ENCODE measurements around the gene HOXD11. TPM values are rescaled to one million over a fixed set of nuclear protein-coding genes. Genes with fewer than 3 reads are reported as not detected.

Gene HOXD11
- total and polyA plus RNA-seq, 4 donors: 0.29 TPM; not detected in 3

GRCh38 chr2:176147210-176147799 lies 40.2 kb downstream of the HOXD11 start:
- intact Hi-C loops (cut with DNase I): loop anchor here in 1 of 2 donors (10.0 kb wide), 1 partner anchor 117 kb away; the partner anchor contains the start of gene MTX2
- DNase-seq (peak in 1 of 2 donors; percentile 55), ATAC-seq (ENCODE audit: low FRiP score) (no peak)
- no peaks in the 10 kb centered on the region for H3K36me3 ChIP-seq (ENCODE audit: control insufficient read depth in 1 of 2, insufficient read depth in 2 of 2, low read length in 1 of 2)
- WGBS, 2 donors: 75 to 87% methylated on average over 32 of the region's 32 CpGs
- H3K9me3 ChIP-seq (ENCODE audit: control insufficient read depth, low read length): no peaks in the 10 kb centered on the region
- no peaks in the 10 kb centered on the region for H3K4me1 ChIP-seq (ENCODE audit: control insufficient read depth in 1 of 2, insufficient read depth in 2 of 2, low read length in 2 of 2)
- H3K4me3 ChIP-seq (ENCODE audit: low read length in 2 of 2): no peak overlapping the region
- no peak overlapping the region for H3K27ac ChIP-seq (ENCODE audit: low read depth in 1 of 2, low read length in 2 of 2)
- no peaks in the 10 kb centered on the region for H3K27me3 ChIP-seq (ENCODE audit: control insufficient read depth in 1 of 2, insufficient read depth in 2 of 2, low read length in 1 of 2)

- no peak overlapping the region for H3K4me3 ChIP-seq (ENCODE audit: low read length in 2 of 2)
- intact Hi-C loops (cut with DNase I): loop anchor here in 1 of 2 donors (10.0 kb wide), 1 partner anchor 117 kb away; the partner anchor contains the start of gene MTX2
- WGBS, 2 donors: 62 to 81% methylated on average over 31 of the region's 31 CpGs
- ATAC-seq (ENCODE audit: low FRiP score): no peak
- H3K36me3 ChIP-seq (ENCODE audit: control insufficient read depth in 1 of 2, insufficient read depth in 2 of 2, low read length in 1 of 2): no peaks in the 10 kb centered on the region
- no peak overlapping the region for H3K27ac ChIP-seq (ENCODE audit: low read depth in 1 of 2, low read length in 2 of 2)
- H3K4me1 ChIP-seq (ENCODE audit: control insufficient read depth in 1 of 2, insufficient read depth in 2 of 2, low read length in 2 of 2): no peaks in the 10 kb centered on the region
- H3K9me3 ChIP-seq (ENCODE audit: control insufficient read depth, low read length): no peaks in the 10 kb centered on the region
- peak in 1 of 2 donors; percentile 63 for DNase-seq
- no peaks in the 10 kb centered on the region for H3K27me3 ChIP-seq (ENCODE audit: control insufficient read depth in 1 of 2, insufficient read depth in 2 of 2, low read length in 1 of 2)
These were observed 40.9 kb downstream of the HOXD11 start for GRCh38 chr2:176147800-176148496.

GRCh38 chr2:176148751-176149421 lies 41.8 kb downstream of the HOXD11 start:
- Histone ChIP-seq H3K27ac (ENCODE audit: low read depth in 1 of 2, low read length in 2 of 2) (no peak overlapping the region), H3K4me1 (ENCODE audit: control insufficient read depth in 1 of 2, insufficient read depth in 2 of 2, low read length in 2 of 2) (no peaks in the 10 kb centered on the region), H3K9me3 (ENCODE audit: control insufficient read depth, low read length) (no peaks in the 10 kb centered on the region), H3K36me3 (ENCODE audit: control insufficient read depth in 1 of 2, insufficient read depth in 2 of 2, low read length in 1 of 2) (no peaks in the 10 kb centered on the region), H3K27me3 (ENCODE audit: control insufficient read depth in 1 of 2, insufficient read depth in 2 of 2, low read length in 1 of 2) (no peaks in the 10 kb centered on the region), H3K4me3 (ENCODE audit: low read length in 2 of 2) (no peak overlapping the region)
- DNase-seq (no peak), ATAC-seq (ENCODE audit: low FRiP score) (no peak)
- intact Hi-C loops (cut with DNase I): loop anchor here in 1 of 2 donors (10.0 kb wide), 1 partner anchor 116 kb away; the partner anchor contains the start of gene MTX2
- 87 to 93% methylated on average over 11 of the region's 11 CpGs for WGBS, 2 donors

- Histone ChIP-seq H3K27ac (ENCODE audit: low read depth in 1 of 2, low read length in 2 of 2) (no peak overlapping the region), H3K4me3 (ENCODE audit: low read length in 2 of 2) (no peak overlapping the region), H3K27me3 (ENCODE audit: control insufficient read depth in 1 of 2, insufficient read depth in 2 of 2, low read length in 1 of 2) (no peaks in the 10 kb centered on the region), H3K4me1 (ENCODE audit: control insufficient read depth in 1 of 2, insufficient read depth in 2 of 2, low read length in 2 of 2) (no peaks in the 10 kb centered on the region), H3K9me3 (ENCODE audit: control insufficient read depth, low read length) (no peaks in the 10 kb centered on the region), H3K36me3 (ENCODE audit: control insufficient read depth in 1 of 2, insufficient read depth in 2 of 2, low read length in 1 of 2) (no peaks in the 10 kb centered on the region)
- intact Hi-C loops (cut with DNase I): loop anchor here in 1 of 2 donors (10.0 kb wide), 1 partner anchor 115 kb away; the partner anchor contains the start of gene MTX2
- WGBS, 2 donors: 78 to 93% methylated on average over 22 of the region's 22 CpGs
- no peak for ATAC-seq (ENCODE audit: low FRiP score)
- DNase-seq: peak in 1 of 2 donors; percentile 72
These were observed 42.4 kb downstream of the HOXD11 start for GRCh38 chr2:176149481-176149938.

- Histone ChIP-seq H3K27me3 (ENCODE audit: control insufficient read depth in 1 of 2, insufficient read depth in 2 of 2, low read length in 1 of 2) (no peaks in the 10 kb centered on the region), H3K9me3 (ENCODE audit: control insufficient read depth, low read length) (no peaks in the 10 kb centered on the region), H3K4me3 (ENCODE audit: low read length in 2 of 2) (no peak overlapping the region), H3K27ac (ENCODE audit: low read depth in 1 of 2, low read length in 2 of 2) (no peak overlapping the region), H3K4me1 (ENCODE audit: control insufficient read depth in 1 of 2, insufficient read depth in 2 of 2, low read length in 2 of 2) (no peaks in the 10 kb centered on the region), H3K36me3 (ENCODE audit: control insufficient read depth in 1 of 2, insufficient read depth in 2 of 2, low read length in 1 of 2) (no peaks in the 10 kb centered on the region)
- 79 to 90% methylated on average over 24 of the region's 24 CpGs for WGBS, 2 donors
- peak in 1 of 2 donors; percentile 61 for DNase-seq
- ATAC-seq (ENCODE audit: low FRiP score): no peak
- intact Hi-C loops (cut with DNase I): loop anchor here in 1 of 2 donors (10.0 kb wide), 1 partner anchor 115 kb away; the partner anchor contains the start of gene MTX2
These were observed 43.0 kb downstream of the HOXD11 start for GRCh38 chr2:176149939-176150583.

- Histone ChIP-seq H3K27me3 (ENCODE audit: control insufficient read depth in 1 of 2, insufficient read depth in 2 of 2, low read length in 1 of 2) (no peaks in the 10 kb centered on the region), H3K27ac (ENCODE audit: low read depth in 1 of 2, low read length in 2 of 2) (no peak overlapping the region), H3K4me1 (ENCODE audit: control insufficient read depth in 1 of 2, insufficient read depth in 2 of 2, low read length in 2 of 2) (no peaks in the 10 kb centered on the region), H3K9me3 (ENCODE audit: control insufficient read depth, low read length) (no peaks in the 10 kb centered on the region), H3K4me3 (ENCODE audit: low read length in 2 of 2) (no peak overlapping the region), H3K36me3 (ENCODE audit: control insufficient read depth in 1 of 2, insufficient read depth in 2 of 2, low read length in 1 of 2) (no peaks in the 10 kb centered on the region)
- ATAC-seq (ENCODE audit: low FRiP score): no peak
- WGBS, 2 donors: 70 to 87% methylated on average over 14 of the region's 14 CpGs
- intact Hi-C loops (cut with DNase I): no loop called here
- peak in 1 of 2 donors; percentile 37 for DNase-seq
These were observed 43.7 kb downstream of the HOXD11 start for GRCh38 chr2:176150584-176151441.

- H3K27me3 ChIP-seq (ENCODE audit: control insufficient read depth in 1 of 2, insufficient read depth in 2 of 2, low read length in 1 of 2): no peaks in the 10 kb centered on the region
- 46 to 71% methylated on average over 55 of the region's 55 CpGs for WGBS, 2 donors
- intact Hi-C loops (cut with DNase I): no loop called here
- H3K9me3 ChIP-seq (ENCODE audit: control insufficient read depth, low read length): no peaks in the 10 kb centered on the region
- H3K4me1 ChIP-seq (ENCODE audit: control insufficient read depth in 1 of 2, insufficient read depth in 2 of 2, low read length in 2 of 2): no peaks in the 10 kb centered on the region
- H3K27ac ChIP-seq (ENCODE audit: low read depth in 1 of 2, low read length in 2 of 2): no peak within 1 kb of the TSS
- no peaks in the 10 kb centered on the region for H3K36me3 ChIP-seq (ENCODE audit: control insufficient read depth in 1 of 2, insufficient read depth in 2 of 2, low read length in 1 of 2)
- H3K4me3 ChIP-seq (ENCODE audit: low read length in 2 of 2): no peak within 1 kb of the TSS
- ATAC-seq (ENCODE audit: low FRiP score) (peak; percentile 12), DNase-seq (peak in 1 of 2 donors; percentile 67)
These were observed 44.6 kb downstream of the HOXD11 start, which contains the start of gene HOXD4 for GRCh38 chr2:176151442-176152287. TSS of gene HOXD4 (plus strand) at chr2:176151550. CDS start at chr2:176151634, 84 bp downstream.

Data from aorta (tissue), 5 donors.